NT2/D1 (cell line): ENCODE data around the gene HACD2.

Experiments used
- YY1 ChIP-seq: IDR thresholded peaks from 2 replicates; pipeline ENCODE4 v1.6.1; 2011; ENCODE audit not compliant: insufficient read length, insufficient read depth
- ZNF274 ChIP-seq: IDR thresholded peaks from 2 replicates; pipeline ENCODE4 v1.6.1; 2011; ENCODE audit warnings: mild to moderate bottlenecking, low read depth, low read length

DNA sequence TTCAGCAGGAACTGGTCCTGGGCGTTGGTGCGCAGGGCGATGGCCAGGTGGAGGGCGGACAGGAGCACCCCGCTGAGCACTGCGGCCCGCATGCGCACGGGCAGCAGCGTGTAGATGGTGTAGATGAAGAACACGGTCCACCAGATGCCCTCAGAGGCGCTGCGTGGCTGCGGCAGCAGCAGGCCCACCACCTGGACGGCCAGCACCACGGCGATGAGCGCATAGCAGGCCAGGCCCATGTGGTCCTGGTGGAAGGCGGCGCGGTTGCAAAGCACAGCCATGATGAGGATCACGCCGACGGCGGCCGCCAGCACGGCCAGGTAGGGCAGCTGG lies 137.5 kb downstream of the HACD2 start:
- TF ChIP-seq YY1: no peak
- no peak for TF ChIP-seq ZNF274
